HG03097 (cell line): ENCODE measurements around the gene TEX13D.
"Not testable (repeated sequence)": the region's sequence is repeated elsewhere in the genome, so short reads cannot be mapped to it uniquely, and the experiment has no call there.

Experiments used
- ATAC-seq: cut with Tn5 transposase; IDR thresholded peaks from one replicate; pipeline ENCODE4 v1.9.1; 2021; ENCODE audit not compliant: unreplicated experiment, low FRiP score

TEX13D gene

GRCh38 chrX:124332481-124333424, at the start of gene TEX13D:
Gene TEX13D, plus strand, starts transcription at chrX:124332660. Its CDS starts 258 bp downstream, at chrX:124332918.
- ATAC-seq = no peak

- ATAC-seq = no peak
Observed at GRCh38 chrX:124289443-124289842, 43.0 kb upstream of the TEX13D start.

- ATAC-seq = no peak
Observed at GRCh38 chrX:124293810-124294209, 38.6 kb upstream of the TEX13D start.

- not testable (repeated sequence) for ATAC-seq
Observed at GRCh38 chrX:124299323-124299722, 33.1 kb upstream of the TEX13D start.

- no peak for ATAC-seq
Observed at GRCh38 chrX:124300405-124300804, 32.1 kb upstream of the TEX13D start.

GRCh38 chrX:124307253-124307907, 25.1 kb upstream of the TEX13D start:
- ATAC-seq = no peak

GRCh38 chrX:124325732-124326131, 6.7 kb upstream of the TEX13D start:
- no peak for ATAC-seq

GRCh38 chrX:124328765-124329164, 3.7 kb upstream of the TEX13D start:
- no peak for ATAC-seq

- ATAC-seq = no peak
Observed at GRCh38 chrX:124333862-124334261, 1.4 kb downstream of the TEX13D start.

GRCh38 chrX:124334555-124334954, 2.1 kb downstream of the TEX13D start:
- ATAC-seq = not testable (repeated sequence)

GRCh38 chrX:124335598-124335997, 3.1 kb downstream of the TEX13D start:
- ATAC-seq = no peak

- ATAC-seq = no peak
Observed at GRCh38 chrX:124337916-124338315, 5.5 kb downstream of the TEX13D start.

GRCh38 chrX:124338733-124339514, 6.5 kb downstream of the TEX13D start:
- no peak for ATAC-seq

- no peak for ATAC-seq
Observed at GRCh38 chrX:124341396-124342132, 9.1 kb downstream of the TEX13D start.

GRCh38 chrX:124342174-124342867, 9.9 kb downstream of the TEX13D start:
- no peak for ATAC-seq

GRCh38 chrX:124343016-124343415, 10.6 kb downstream of the TEX13D start:
- no peak for ATAC-seq

- ATAC-seq = no peak
Observed at GRCh38 chrX:124344246-124344645, 11.8 kb downstream of the TEX13D start.

- ATAC-seq = no peak
Observed at GRCh38 chrX:124346117-124346876, 13.8 kb downstream of the TEX13D start, which contains the start of gene SH2D1A. Gene SH2D1A, plus strand, starts transcription at chrX:124346563. Its CDS starts 80 bp downstream, at chrX:124346643.

GRCh38 chrX:124346877-124347241, 14.4 kb downstream of the TEX13D start:
- no peak for ATAC-seq
